DMS153 (cell line): ENCODE data around the gene TRIM15.
"Not testable (repeated sequence)": the region's sequence is repeated elsewhere in the genome, so short reads cannot be mapped to it uniquely, and the experiment has no call there.

Experiments used
- DNase-seq: peaks from one replicate; lab custom pipeline; 2025; lab: John Stamatoyannopoulos, UW

The TRIM15 gene

DNA sequence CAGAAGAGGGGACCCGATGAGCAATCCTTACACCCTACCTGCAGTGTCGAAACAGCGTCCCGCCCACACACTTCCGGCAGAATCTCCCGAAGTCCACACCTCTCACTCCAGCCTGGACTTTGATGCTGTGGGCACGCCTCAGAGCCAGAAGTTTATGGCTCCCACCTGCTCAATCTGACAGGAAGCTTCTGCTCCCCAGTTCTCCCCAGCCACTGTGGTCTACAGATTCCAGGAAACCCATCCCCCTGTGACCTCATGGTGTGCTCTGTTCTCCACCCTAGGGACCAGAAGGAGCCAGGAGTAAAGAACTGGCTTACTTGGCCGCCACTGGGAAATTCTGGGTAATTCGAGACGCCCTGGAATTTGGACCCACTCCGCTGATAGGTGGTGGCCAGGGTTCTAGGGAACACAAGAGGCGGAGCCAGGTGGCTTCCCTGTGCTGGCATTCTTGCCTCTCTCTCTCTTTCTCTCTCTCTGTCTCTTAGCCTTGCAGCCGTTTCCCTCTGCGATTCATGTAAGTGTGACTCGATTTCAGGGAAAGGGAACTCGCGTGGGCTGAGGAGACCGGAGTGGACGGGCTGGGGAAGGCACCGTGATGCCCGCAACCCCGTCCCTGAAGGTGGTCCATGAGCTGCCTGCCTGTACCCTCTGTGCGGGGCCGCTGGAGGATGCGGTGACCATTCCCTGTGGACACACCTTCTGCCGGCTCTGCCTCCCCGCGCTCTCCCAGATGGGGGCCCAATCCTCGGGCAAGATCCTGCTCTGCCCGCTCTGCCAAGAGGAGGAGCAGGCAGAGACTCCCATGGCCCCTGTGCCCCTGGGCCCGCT is at the start of gene TRIM15:
Gene TRIM15, plus strand, starts transcription at position 457 of the 828 bp plus-strand sequence. Its CDS starts 139 bp downstream, at position 596.
- no peak for DNase-seq

DNA sequence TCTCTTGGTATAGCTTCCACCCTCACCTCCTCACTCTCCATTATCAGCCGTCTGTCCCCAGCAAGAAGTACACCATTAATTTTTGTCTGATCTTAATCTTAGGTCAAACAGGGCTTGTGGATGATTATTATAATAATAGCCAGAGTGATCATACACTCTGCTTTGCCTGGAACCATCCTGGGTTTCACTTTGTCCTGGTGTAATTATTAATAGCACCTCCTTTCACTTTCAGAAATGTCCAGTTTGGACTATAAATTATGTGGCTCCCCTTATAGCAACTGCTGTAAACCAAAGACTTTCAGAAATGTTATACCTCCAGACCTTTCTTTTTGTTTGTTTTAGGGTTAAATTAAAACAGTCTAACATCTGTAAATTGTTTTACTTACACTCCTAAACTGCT is 49.5 kb upstream of the TRIM15 start:
- no peak for DNase-seq

DNA sequence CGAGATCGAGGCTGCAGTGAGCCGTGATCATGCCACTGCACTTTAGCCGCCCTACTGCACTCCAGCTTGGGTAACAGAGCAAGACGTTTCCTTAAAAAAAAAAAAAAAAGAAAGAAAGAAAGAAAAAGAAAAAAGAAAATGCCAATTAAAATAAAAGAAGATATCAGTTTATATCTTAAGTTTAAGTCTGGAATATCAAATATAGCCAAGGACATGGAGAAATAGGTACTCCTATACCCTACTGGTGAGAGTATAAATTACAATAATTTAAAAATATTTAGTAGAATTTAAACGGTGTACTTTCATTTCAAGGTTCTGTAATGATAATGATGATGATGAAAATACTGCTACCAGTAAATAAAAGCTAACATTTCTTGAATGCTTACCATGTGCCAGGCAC is 46.6 kb upstream of the TRIM15 start:
- no peak for DNase-seq

DNA sequence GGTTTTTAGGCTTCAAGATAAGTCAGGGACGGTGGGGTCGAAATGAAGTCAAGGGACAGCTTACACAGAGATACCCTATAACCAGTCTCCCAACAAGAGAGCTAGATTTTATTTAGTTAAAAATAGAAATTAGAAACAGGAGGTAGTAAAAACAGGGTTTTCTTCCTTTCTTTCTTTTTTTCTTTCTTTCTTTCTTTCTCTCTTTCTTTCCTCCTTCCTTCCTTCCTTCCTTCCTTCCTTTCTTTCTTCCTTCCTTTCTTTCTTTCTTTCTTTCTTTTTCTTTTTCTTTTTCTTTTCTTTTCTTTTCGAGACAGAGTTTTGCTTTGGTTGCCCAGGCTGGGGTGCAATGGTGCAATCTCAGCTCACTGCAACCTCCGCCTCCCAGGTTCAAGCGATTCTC is 44.7 kb upstream of the TRIM15 start:
- DNase-seq: not testable (repeated sequence)

DNA sequence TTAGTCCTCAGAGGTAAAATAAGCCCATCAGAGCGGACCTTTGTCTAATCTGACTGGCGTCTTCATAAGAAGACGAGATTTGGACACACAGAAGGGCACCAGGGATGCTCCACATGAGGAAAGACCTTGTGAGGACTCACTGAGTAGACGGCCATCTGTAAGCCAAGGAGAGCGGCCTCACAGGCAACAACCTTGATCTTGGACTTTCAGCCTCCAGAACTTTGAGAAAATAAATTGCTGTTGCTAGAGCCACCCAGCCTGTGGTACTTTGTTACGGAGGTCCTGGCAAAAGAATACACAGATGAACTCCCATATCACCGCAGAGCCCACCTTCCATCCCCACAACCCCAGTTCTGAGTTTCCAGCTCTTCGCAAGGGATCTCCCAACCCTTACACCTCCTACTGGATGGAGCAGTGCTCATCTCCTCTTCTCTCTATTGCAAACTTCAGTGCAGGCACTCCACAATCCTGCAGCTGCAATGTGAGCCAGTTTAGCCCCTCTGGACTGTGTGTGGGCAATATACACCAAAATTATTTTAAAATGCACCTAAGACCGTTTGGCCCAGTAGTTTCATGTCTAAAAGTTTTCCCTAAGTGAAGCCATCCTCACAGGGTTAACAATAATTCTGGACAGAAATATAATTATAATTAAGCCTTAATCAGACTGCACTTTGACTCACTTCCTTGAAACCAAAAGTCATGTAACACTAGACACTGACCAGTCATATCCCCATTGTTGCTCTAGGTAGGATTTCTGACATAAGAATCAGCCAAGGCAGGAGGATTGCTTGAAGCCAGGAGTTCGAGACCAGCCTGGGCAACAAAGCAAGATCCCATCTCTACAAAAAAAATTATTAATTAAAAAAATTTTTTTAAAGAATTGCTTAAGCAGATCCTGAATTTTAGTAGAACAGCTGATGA is 41.6 kb upstream of the TRIM15 start:
- no peak for DNase-seq

DNA sequence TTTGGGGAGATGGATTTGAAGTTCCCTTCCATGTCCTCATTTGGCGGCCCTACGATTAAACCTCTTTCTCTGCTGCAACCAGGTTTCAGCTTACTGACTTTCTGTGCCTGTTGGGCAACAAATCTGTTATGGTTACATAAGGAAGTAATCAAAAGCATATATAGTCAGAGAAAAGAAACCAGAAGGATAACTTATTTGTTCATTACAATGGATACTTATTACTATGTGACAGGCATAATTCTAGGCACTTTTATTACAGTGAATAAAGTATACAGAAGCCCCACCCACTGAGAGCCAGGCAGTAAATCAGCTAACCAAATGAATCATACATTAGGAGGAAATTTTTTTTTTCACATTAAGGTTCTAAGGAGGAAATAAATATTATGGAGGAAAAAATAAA is 40.8 kb upstream of the TRIM15 start:
- DNase-seq: no peak

DNA sequence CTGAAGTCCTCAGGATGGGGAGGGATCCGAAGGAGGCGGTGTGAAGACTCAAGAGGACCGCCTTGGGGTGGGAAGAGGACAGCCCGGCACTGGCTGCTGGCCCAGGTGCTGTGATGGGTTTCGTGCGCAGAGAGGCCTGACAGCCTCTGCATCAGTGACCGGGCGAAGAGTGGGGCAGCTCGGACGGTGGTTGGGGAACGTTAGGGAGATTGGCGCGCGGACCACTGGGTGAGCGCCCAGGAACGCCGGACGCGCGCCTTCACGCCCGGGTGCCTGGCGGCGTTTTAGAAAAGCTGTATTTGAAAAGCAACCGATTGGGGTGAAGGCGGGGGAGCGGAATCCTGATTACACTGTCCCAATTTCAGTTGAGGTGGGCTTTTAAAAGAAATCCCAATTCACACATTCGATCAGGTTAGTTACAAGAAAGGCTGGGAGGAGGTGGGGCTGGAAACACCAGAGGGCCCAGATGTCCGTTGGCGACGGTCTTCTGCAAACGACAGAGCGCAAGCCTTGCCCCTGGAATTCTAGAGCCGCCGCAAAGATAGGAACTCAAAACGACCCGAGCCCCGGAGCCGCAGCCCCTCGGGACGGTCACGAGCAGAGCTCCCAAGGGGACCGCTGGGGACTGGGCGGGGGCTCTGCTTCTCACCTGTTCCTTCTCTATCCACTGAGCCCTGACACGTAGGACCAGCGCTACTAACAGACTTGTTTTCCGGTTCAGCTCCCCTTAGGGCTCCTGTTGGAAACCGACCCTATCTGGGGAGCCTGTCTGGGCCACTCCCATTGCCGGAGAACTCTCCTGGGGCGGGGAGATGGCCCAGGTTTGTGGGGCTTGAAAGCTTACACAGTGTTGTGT is 35.9 kb upstream of the TRIM15 start:
- no peak for DNase-seq

DNA sequence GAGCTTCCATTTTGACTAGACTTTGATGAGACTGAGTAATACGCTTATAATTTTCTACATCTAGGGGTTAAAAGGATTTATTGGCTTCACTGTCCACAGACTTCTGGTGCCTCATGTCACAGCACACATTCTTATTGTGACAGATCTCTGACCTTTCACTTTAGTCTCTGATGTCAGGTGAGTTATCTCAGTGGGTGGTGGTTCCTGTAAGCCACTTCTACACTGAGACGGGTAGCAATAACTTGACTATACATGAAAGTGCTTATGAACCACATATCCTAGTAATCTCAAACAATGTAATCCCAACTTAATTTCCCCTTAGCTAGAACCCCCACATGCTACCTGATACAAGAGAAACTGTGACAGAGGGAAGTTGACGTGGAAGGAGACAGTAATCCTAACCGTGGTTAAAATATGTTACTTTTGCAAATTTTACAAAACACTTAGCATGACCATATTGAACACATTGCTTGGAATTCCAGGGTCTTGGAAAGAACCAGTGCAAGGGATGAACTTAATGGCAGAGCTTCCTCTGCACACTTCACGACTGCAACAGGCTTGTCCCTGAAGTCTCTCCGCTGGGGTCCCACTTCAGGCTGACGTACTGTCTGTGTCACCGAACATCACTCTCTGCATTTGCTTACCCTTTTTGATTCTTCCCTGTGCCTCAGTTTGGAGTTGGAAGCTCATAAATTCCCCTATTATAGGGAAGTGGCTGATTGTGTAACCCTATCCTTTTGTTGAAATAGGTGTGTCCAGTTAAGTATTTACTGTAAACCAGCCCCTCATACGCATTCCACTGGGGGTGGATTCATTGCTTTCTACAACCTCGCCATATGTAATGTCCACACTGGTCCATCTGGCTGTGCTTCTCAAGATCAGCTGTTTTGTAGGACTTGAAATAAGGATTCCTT is 33.8 kb upstream of the TRIM15 start:
- DNase-seq: no peak

DNA sequence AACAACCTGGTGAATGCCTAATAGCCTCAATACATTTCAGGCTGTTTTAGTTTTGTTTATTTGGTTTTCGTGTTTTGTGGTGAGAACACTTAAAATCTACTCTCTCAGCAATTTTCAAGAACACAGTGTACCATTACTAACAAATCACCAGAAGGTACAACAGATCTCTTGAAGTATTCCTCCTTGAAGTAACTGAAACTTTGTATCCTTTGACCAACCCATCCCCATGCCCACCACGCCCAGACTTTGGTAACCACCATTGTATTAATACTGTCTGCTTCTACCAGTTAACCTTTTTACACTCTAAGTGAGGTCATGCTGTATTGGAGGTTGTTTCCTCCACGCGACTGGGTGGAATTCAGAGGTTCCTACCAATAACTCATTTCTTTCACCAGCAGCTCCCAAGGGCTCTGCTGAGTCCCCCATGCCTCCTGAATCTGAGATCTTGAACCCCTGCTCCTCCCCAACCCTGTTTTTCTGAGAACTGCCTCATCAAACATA is 33.1 kb upstream of the TRIM15 start:
- no peak for DNase-seq

DNA sequence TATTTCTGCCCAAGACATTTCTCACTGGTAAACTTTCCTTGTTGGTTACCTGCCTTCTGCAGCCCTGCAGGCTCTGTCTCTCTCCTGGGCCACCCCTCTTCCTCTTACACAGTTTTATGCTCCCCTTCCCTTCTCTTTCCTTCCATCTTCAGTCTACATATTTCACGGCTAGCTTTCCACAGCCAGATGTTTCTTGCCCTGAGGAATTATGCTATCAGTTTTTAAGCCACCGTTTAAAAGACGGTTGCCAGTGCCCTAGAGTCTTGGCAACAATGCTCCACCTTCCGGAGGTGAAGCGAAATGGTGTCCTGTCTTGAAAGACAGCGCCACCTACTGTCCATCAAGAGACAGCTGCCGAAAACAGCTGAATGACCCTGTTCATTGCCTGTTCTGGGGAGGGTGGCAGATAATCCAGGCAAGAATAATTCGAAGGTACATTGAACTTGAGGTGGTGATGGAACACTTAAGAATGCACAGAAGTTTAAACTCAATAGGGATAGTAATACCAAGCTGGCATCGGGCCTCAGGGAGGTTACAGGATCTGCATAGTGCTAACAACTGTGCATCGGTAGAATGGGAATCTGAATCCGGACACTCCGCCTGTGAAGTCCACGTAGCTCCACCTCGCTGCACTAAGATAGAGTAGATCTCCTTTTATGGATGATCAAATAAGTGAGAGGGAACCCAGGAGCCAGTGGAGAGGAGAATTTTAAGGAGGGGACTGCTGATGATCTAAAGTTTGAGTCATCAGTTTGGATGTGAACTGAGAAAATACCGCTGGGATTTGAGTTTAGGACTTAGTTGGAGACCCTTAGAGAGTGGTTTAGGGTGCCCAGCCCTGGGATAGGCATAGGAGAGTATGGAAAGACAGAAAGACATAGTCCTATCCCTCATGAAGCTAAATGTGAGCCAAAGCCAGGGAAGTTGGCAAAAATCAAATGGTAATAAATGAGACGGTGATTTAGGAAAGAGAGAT is 32.2 kb upstream of the TRIM15 start:
- DNase-seq: peak; percentile 77

DNA sequence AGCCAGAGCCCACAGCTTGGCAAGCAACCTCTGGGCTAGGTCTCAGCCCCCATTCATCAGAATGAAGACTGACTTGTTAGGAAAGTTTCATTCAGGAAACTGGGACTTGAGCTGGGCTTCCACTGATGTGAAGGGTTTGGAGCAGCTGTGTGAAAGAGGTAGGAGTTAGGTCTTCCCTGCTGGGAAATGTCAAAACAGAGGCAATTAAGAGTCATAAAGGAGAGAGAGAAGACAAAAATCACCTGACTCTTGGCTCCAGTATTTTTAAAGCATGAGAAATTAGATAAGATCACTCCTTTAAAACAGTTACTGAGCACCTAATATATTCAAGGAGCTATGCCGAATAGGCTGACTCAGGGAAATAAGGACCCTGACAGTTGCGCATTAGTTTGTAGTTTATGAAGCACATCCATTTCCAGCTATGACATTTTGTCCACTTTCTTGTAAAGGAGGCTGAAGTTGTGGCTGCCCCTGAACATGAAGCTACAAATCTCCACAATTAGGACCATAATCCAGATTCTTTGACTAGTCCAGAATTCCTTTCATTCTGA is 31.3 kb upstream of the TRIM15 start:
- no peak for DNase-seq

DNA sequence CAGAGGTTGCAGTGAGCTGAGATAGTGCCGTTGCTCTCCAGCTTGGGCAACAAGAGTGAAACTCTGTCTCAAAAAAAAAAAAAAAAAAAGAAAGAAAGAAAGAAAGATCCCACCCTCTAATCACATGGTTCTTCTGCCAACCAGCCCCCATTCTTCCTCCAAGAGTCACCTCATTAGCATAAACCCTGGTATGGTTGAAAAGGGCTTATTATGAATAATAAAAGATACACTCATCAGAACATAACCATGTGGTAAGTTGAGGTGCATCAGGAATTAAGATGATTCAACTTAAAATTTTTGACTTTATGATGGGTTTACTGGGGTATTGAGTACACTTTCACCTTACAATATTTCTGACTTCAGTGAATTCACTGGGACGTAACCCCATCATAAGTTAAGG is 28.2 kb upstream of the TRIM15 start:
- DNase-seq: no peak

DNA sequence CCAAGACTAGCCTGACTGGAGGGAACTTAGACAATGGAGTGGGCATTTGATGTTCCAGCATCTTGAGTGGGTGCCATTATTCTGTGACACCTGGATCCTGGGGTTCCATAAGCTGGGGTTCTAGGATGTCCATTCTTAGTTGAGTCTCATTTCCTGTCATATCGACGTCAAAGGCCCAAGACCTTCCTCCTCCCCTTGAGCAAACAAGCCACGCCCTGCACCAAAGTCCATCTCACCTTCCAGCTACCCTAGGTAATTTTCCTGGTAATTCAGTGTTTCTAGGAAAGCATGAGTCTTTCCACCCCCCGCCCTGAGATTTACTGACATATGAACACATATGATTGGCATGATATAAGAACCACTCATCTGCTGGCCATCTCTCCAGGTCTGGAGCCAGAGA is 27.6 kb upstream of the TRIM15 start, which contains the start of gene TRIM40:
Gene TRIM40, plus strand, starts transcription at position 384 of the 400 bp plus-strand sequence. CDS start 897 bp downstream, outside the sequence.
- DNase-seq: no peak

DNA sequence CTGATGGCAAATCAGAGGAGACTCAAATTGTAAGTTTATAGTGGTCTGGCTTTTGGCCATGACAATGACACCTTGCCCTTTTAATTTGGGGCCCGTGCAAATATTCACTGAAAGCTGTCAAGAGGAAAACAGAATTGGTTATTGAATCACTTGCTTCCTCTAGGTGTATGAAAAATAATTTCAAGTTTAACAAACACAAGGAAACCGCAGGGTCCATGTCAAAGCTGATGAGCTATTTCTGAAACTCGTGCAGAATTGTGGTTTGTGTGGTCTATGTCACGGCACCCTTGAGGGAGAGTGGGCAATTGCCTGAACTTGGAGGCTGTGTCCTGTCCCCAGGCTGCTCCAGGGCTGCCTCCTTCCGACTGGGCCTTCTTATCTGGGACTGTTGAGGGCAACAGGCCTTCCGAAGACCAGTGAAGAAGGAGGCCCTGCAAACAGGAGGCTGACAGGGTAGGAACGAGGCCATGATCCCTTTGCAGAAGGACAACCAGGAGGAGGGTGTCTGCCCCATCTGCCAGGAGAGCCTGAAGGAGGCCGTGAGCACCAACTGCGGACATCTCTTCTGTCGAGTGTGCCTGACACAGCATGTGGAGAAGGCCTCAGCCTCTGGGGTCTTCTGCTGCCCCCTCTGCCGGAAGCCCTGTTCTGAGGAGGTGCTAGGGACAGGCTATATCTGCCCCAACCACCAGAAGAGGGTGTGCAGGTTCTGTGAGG is 26.6 kb upstream of the TRIM15 start:
- DNase-seq: no peak

DNA sequence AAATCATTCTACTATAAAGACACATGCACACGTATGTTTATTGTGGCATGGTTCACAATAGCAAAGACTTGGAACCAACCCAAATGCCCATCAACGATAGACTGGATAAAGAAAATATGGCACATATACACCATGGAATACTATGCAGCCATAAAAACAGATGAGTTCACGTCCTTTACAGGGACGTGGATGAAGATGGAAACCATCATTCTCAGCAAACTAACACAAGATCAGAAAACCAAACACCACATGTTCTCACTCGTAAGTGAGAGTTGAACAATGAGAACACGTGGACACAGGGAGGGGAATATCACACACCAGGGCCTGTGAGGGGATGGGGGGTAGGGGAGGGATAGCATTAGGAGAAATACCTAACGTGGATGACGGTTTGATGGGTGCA is 23.1 kb upstream of the TRIM15 start:
- not testable (repeated sequence) for DNase-seq

DNA sequence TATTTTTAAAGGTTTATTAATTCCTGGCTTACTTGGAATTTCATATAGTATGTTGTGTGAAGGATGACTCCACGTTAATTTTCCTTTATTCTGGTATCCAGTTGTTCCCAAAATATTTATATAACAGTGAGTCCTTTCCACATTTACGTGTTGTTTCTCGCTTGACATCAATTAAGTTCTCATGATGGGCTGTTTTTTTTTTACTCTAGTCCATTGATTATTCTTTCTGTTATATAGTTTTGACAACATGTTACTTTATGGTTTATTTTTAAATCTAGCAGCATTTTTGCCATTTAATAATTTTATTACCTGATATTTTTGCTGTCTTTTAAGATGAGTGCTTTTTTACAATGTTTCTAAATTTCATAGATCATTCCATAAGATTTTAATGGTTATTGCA is 20.7 kb upstream of the TRIM15 start:
- DNase-seq: no peak

DNA sequence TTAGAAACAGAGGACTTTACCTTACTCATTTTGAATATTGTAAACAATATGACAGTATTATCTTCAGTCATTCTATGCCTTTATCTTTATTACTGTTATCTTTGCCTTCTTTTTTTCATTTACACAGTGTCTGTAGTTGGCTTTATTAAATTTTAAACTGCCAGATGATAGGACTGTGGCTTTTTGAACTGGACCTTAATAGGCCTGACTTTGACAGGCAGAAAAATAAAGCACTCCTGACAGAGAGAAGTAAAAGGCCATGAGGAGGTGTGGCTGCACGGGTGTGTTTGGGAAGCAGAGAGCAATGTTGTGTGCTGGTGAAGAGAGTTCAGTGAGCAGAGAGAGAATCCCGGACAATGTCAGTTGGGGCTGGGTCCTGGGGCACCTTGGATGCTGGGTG is 19.6 kb upstream of the TRIM15 start:
- no peak for DNase-seq

DNA sequence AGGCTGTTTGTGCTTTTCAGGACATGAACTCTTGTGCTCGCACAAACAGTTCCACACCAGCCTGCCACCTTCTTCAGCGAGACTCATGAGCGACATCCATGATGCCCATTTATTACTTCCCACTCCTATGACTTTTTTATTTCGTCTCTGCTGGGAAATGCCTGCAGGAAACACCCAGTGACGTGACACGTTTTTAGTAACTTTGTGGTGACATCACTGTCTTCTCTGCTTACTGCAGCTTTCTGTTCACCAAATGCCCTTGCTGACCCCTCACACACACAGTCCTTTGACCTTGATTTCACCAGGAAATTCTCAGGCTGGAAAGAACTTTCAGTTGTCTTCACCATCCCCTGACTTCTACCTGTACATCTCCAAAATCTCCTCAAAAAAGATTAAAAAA is 18.5 kb upstream of the TRIM15 start:
- DNase-seq: no peak
